Sigmoid colon (tissue), 7 donors: ENCODE results near the gene CEP85L. TPM values are rescaled to one million over a fixed set of nuclear protein-coding genes. Genes with fewer than 3 reads are reported as not detected.
A peak's percentile ranks its signal among the peaks of the same experiment; 100 is the strongest.

Experiments
- DNase-seq: peaks from one replicate; pipeline ENCODE4 v3.0.0-alpha.2; 2019
- H3K27ac ChIP-seq, 4 donors: fragments of 200-600 bp; sonication (generic); one replicate each; pipeline ENCODE4 v1.5.1; 2016 to 2019; ENCODE audit warnings: mild to moderate bottlenecking in 1 of 4
- H3K27me3 ChIP-seq, 3 donors: fragments of 200-600 bp; sonication (generic); one replicate each; pipeline ENCODE4 v1.5.1; 2019; ENCODE audit warnings: mild to moderate bottlenecking in 1 of 3
- H3K36me3 ChIP-seq, 4 donors: fragments of 200-600 bp; sonication (generic); one replicate each; pipeline ENCODE4 v1.5.1; 2016 to 2019
- H3K4me1 ChIP-seq, 4 donors: fragments of 200-600 bp; sonication (generic); one replicate each; pipeline ENCODE4 v1.5.1; 2017 to 2019
- H3K4me3 ChIP-seq, 4 donors: fragments of 200-600 bp; sonication (generic); one replicate each; pipeline ENCODE4 v1.5.1; 2017 to 2019; ENCODE audit warnings: mild to moderate bottlenecking in 2 of 4, moderate library complexity in 1 of 4
- H3K9me3 ChIP-seq, 4 donors: fragments of 200-600 bp in 3 of 4; sonication (generic) in 3 of 4; one replicate each; pipeline versions ENCODE4 v1.5.1 to v1.6.1; 2013 to 2019
- EP300 ChIP-seq, 4 donors: sonication (generic); formaldehyde crosslinking; IDR thresholded peaks; one replicate each; pipeline ENCODE4 v1.6.1; 2017; ENCODE audit warnings: antibody characterized with exemption in 4 of 4
- POLR2A ChIP-seq, 2 donors: fragments of 450-650 bp; IDR thresholded peaks; one replicate each; pipeline ENCODE4 v1.6.1; 2016; ENCODE audit warnings: antibody characterized with exemption in 2 of 2, mild to moderate bottlenecking in 2 of 2, moderate library complexity in 2 of 2
- POLR2AphosphoS5 ChIP-seq, 4 donors: sonication (generic); formaldehyde crosslinking; IDR thresholded peaks; one replicate each; pipeline ENCODE4 v1.6.1; 2017; ENCODE audit warnings: antibody characterized with exemption in 4 of 4
- WGBS, 2 donors: extraction: QIAGEN DNeasy Blood & Tissue Kit; methylation state at CpG; one replicate each; pipeline ENCODE4 v1.1.7; 2013; 5-methylcytosine and 5-hydroxymethylcytosine counted together
- intact Hi-C: fragments of 100-400 bp; cut with DNase I; formaldehyde crosslinking; loops from one replicate; pipeline ENCODE4 v1.15.1; 2023
- polyA plus RNA-seq, 3 donors: library from polyadenylated mRNA; stranded (reverse); fragments of 200-250 nt; gene quantifications; one replicate each; pipeline ENCODE4 v1.2.3, GENCODE V29; 2013
- total RNA-seq, 4 donors: library from RNA; depleted of rRNA; stranded (reverse); fragments of >200 nt; gene quantifications; one replicate each; pipeline ENCODE4 v1.1.0, GENCODE V29; 2016
- TF ChIP-seq, protein P1 (sequence below), 4 experiments: fragments of 450-650 bp in 3 of 4; fragments of 200-600 bp in 1 of 4; IDR thresholded peaks; one replicate each; pipeline ENCODE4 v1.5.1; 2016 to 2019; ENCODE audit warnings: antibody characterized with exemption in 4 of 4, mild to moderate bottlenecking in 3 of 4, moderate library complexity in 2 of 4
- donor health status: healthy with polysubstance abuse.
- donor health status: Bipolar disorder and iron deficiency.
- donor health status: healthy.

The CEP85L gene
- total and polyA plus RNA-seq, 7 donors = 0.23 to 17.4 (median 12.8) TPM

DNA sequence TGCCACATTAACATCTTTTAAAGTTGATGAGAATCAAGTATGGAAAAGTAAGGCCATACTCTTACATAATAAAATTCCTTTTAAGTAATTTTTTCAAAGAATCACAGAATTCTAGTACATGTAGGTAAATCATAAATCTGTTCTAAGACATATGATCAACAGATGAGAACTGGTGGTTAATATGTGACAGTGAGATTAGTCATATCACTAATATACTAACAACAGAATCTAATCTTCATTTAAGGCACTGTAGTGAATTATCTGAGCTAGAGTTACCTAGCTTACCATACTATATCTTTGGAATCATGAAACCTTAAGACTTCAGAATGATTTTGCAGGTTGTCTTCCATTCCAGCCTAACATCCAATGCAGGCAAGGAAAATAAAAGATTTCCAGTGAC lies 91.7 kb downstream of the CEP85L start:
- no peak for DNase-seq
- peaks cover 0 to 56% (median 28%) of the 10 kb centered on the region in 4 donors for H3K4me1 ChIP-seq
- no peaks in the 10 kb centered on the region for H3K27me3 ChIP-seq
- H3K27ac ChIP-seq = no peak overlapping the region
- no peaks in the 10 kb centered on the region for H3K9me3 ChIP-seq
- H3K36me3 ChIP-seq = peaks cover 0 to 25% (median 3%) of the 10 kb centered on the region in 4 donors
- no peak for TF ChIP-seq POLR2AphosphoS5 (IDR thresholded peaks at IDR 0.05)
- no peak overlapping the region for H3K4me3 ChIP-seq
- intact Hi-C loops = loop anchor here (10.0 kb wide), 1 partner anchor 95 kb away; the partner anchor contains the start of gene CEP85L

DNA sequence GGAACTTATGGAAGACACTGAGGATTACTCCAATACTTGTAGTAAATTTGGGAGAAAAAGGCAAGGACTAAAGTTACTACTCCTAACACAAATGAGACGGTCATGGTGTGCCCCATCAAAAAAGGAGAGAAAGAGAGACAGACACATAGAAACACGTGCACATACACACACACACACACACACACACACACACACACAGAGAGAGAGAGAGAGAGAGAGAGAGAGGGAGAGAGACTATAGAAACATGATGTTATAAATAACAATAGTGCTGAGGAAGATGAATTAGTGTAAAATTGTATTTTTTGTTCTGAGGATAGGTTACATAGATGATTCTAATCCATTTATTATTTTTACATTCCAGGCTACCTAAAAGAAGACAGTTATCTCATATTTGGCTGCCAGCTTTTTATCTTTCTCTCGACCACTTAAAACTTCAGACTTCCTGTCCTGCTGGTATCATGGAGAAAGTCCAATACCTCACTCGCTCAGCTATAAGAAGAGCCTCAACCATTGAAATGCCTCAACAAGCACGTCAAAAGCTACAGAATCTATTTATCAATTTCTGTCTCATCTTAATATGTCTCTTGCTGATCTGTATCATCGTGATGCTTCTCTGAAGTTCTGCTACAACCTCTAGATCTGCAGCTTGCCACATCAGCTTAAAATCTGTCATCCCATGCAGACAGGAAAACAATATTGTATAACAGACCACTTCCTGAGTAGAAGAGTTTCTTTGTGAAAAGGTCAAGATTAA lies 92.8 kb downstream of the CEP85L start:
- H3K27ac ChIP-seq = peak overlapping the region in 3 of 4 donors; percentile 28 to 84 (median 50)
- DNase-seq = no peak
- H3K36me3 ChIP-seq = peaks cover 0 to 25% (median 3%) of the 10 kb centered on the region in 4 donors
- TF ChIP-seq EP300 (IDR thresholded peaks at IDR 0.05) (no peak), POLR2AphosphoS5 (IDR thresholded peaks at IDR 0.05) (no peak), POLR2A (IDR thresholded peaks at IDR 0.05) (no peak)
- TF ChIP-seq, protein P1, sequence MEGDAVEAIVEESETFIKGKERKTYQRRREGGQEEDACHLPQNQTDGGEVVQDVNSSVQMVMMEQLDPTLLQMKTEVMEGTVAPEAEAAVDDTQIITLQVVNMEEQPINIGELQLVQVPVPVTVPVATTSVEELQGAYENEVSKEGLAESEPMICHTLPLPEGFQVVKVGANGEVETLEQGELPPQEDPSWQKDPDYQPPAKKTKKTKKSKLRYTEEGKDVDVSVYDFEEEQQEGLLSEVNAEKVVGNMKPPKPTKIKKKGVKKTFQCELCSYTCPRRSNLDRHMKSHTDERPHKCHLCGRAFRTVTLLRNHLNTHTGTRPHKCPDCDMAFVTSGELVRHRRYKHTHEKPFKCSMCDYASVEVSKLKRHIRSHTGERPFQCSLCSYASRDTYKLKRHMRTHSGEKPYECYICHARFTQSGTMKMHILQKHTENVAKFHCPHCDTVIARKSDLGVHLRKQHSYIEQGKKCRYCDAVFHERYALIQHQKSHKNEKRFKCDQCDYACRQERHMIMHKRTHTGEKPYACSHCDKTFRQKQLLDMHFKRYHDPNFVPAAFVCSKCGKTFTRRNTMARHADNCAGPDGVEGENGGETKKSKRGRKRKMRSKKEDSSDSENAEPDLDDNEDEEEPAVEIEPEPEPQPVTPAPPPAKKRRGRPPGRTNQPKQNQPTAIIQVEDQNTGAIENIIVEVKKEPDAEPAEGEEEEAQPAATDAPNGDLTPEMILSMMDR (IDR thresholded peaks at IDR 0.05) = no peak
- H3K27me3 ChIP-seq = no peaks in the 10 kb centered on the region
- intact Hi-C loops = loop anchor here (10.0 kb wide), 1 partner anchor 96 kb away; the partner anchor contains the start of gene CEP85L
- H3K9me3 ChIP-seq = no peaks in the 10 kb centered on the region
- H3K4me1 ChIP-seq = peaks cover 0 to 65% (median 38%) of the 10 kb centered on the region in 4 donors
- no peak overlapping the region for H3K4me3 ChIP-seq
- 42 to 65% methylated on average over 6 of the region's 6 CpGs for WGBS, 2 donors

- Histone ChIP-seq H3K4me1 (peaks cover 0 to 76% (median 51%) of the 10 kb centered on the region in 4 donors), H3K27ac (peak overlapping the region; percentile 56 to 84 (median 78)), H3K9me3 (no peaks in the 10 kb centered on the region), H3K36me3 (peaks cover 0 to 11% (median 3%) of the 10 kb centered on the region in 4 donors), H3K27me3 (no peaks in the 10 kb centered on the region), H3K4me3 (peak overlapping the region in 2 of 4 donors; percentile 55 to 59)
- WGBS, 2 donors = 54 to 85% methylated on average over 1 of the region's 1 CpG
- intact Hi-C loops = loop anchor here (5.0 to 10.0 kb wide), 2 partner anchors 47 to 100 kb away; partner anchors contain the start of gene CEP85L
- TF ChIP-seq POLR2A (IDR thresholded peaks at IDR 0.05) (no peak), POLR2AphosphoS5 (IDR thresholded peaks at IDR 0.05) (no peak), EP300 (IDR thresholded peaks at IDR 0.05) (no peak)
- TF ChIP-seq, protein P1 (IDR thresholded peaks at IDR 0.05) = no peak
- no peak for DNase-seq
Observed at GRCh38 chr6:118554698-118555097, 96.7 kb downstream of the CEP85L start.

DNA sequence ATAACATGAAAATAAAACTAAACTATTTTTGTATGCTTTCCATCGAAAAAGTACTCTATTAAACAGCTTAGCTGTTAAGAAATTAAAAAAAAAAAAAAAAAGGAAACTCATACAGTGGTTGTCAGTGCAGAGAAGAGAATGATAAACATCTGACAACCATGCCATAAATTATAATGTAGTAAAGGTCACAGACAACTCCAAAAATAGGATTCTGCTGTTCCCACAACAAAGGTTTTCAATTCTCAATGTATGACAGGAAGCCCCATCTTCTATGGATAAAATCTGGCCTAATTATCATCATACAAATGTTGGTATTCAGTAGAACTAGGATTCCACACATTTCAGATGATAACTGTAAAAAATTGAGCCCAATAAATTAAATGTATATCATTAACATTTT lies 98.3 kb downstream of the CEP85L start:
- Histone ChIP-seq H3K27ac (peak overlapping the region; percentile 58 to 84 (median 78)), H3K4me3 (peak overlapping the region in 2 of 4 donors; percentile 55 to 59), H3K9me3 (no peaks in the 10 kb centered on the region), H3K4me1 (peaks cover 0 to 66% (median 43%) of the 10 kb centered on the region in 4 donors), H3K36me3 (no peaks in the 10 kb centered on the region), H3K27me3 (no peaks in the 10 kb centered on the region)
- WGBS, 2 donors = 46 to 59% methylated on average over 1 of the region's 1 CpG
- intact Hi-C loops = loop anchor here (5.0 to 10.0 kb wide), 2 partner anchors 46 to 102 kb away; partner anchors contain the start of gene CEP85L
- TF ChIP-seq EP300 (IDR thresholded peaks at IDR 0.05) (no peak), POLR2AphosphoS5 (IDR thresholded peaks at IDR 0.05) (no peak), POLR2A (IDR thresholded peaks at IDR 0.05) (no peak)
- TF ChIP-seq, protein P1 (IDR thresholded peaks at IDR 0.05) = no peak
- no peak for DNase-seq
